Sigmoid colon (tissue), 4 donors: ENCODE results near the gene MAN2A1.

Experiments
- CTCF ChIP-seq, 4 experiments: fragments of 450-650 bp in 3 of 4; fragments of 200-600 bp in 1 of 4; IDR thresholded peaks; one replicate each; pipeline ENCODE4 v1.5.1; 2016 to 2019; ENCODE audit warnings: antibody characterized with exemption in 4 of 4, mild to moderate bottlenecking in 3 of 4, moderate library complexity in 2 of 4
- EP300 ChIP-seq, 4 donors: sonication (generic); formaldehyde crosslinking; IDR thresholded peaks; one replicate each; pipeline ENCODE4 v1.6.1; 2017; ENCODE audit warnings: antibody characterized with exemption in 4 of 4
- POLR2A ChIP-seq, 2 donors: fragments of 450-650 bp; IDR thresholded peaks; one replicate each; pipeline ENCODE4 v1.6.1; 2016; ENCODE audit warnings: antibody characterized with exemption in 2 of 2, mild to moderate bottlenecking in 2 of 2, moderate library complexity in 2 of 2

- no peak for TF ChIP-seq CTCF (IDR thresholded peaks at IDR 0.05)
- no peak for TF ChIP-seq EP300 (IDR thresholded peaks at IDR 0.05)
- no peak for TF ChIP-seq POLR2A (IDR thresholded peaks at IDR 0.05)
These were observed 189.2 kb downstream of the MAN2A1 start for GRCh38 chr5:109878887-109879286.
